ENCODE results near the gene ZNF138. TPM values are rescaled to one million over a fixed set of nuclear protein-coding genes. Genes with fewer than 3 reads are reported as not detected.

ZNF138 gene
- total RNA-seq, 1 experiment from 2014 or later: 21.4 TPM

DNA sequence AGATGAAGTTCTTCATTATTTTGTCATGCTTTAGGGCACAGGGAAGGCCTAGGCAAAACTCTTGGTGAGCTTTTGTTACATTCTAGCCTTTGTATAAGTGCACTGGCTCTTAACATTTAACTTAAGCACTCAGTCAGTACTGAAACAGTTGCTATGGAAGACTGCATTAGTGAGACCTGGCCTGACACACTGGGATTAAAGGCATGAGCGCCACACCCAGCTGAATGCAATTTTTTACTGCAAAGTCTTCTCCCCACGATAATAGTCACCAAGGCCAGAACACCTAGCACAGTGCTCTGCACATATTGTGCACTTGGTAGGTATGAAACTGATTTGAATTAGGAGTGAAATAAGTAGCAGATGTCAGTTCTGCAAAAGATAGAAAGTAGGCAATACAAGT is 41.2 kb upstream of the ZNF138 start (continued):
- TF ChIP-seq, protein P1, sequence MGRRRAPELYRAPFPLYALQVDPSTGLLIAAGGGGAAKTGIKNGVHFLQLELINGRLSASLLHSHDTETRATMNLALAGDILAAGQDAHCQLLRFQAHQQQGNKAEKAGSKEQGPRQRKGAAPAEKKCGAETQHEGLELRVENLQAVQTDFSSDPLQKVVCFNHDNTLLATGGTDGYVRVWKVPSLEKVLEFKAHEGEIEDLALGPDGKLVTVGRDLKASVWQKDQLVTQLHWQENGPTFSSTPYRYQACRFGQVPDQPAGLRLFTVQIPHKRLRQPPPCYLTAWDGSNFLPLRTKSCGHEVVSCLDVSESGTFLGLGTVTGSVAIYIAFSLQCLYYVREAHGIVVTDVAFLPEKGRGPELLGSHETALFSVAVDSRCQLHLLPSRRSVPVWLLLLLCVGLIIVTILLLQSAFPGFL (CRISPR knock-in tag; IDR thresholded peaks at IDR 0.05; ENCODE audit: borderline replicate concordance): no peak

DNA sequence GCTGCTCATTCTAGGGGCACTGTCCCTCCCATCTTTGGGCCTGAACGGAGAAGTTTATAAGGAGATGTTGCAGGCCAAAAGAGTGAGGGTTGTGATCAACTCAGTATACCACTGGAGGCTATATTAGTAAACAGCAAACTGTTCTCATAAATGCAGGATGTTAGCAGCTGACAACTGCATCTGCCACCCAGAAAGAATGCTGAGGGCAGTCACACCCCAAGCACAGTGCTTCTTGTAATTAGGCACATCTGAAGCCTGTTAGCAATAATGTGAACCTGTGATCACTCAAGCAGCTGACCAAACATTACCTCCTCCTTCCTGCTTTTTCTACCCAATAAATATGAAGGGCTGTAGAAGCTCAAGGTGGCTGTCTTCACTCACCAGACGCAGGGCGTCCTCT is 38.4 kb upstream of the ZNF138 start:
- ATAC-seq (no peak), DNase-seq (ENCODE audit: low spot score) (no peak)
- H3K4me1 Mint-ChIP-seq: no peaks in the 10 kb centered on the region
- H3K27ac Mint-ChIP-seq: no peak overlapping the region
- H3K4me3 Mint-ChIP-seq: no peak overlapping the region
- H3K36me3 Mint-ChIP-seq: peaks cover 32% of the 10 kb centered on the region
- H3K9me3 Mint-ChIP-seq: peaks cover 43% of the 10 kb centered on the region
- no peaks in the 10 kb centered on the region; the same call in 1 of the 2 replicates for H3K27me3 Mint-ChIP-seq (ENCODE audit: low read depth)
- ChIA-PET POLR2A (no interaction called here), CTCF (no interaction called here)
- no peak for TF ChIP-seq GRHL2 (CRISPR knock-in tag; IDR thresholded peaks at IDR 0.05; ENCODE audit: insufficient replicate concordance, severe bottlenecking)
- no peak for TF ChIP-seq NFE2L1 (CRISPR knock-in tag; IDR thresholded peaks at IDR 0.05)
- TF ChIP-seq, protein P2, sequence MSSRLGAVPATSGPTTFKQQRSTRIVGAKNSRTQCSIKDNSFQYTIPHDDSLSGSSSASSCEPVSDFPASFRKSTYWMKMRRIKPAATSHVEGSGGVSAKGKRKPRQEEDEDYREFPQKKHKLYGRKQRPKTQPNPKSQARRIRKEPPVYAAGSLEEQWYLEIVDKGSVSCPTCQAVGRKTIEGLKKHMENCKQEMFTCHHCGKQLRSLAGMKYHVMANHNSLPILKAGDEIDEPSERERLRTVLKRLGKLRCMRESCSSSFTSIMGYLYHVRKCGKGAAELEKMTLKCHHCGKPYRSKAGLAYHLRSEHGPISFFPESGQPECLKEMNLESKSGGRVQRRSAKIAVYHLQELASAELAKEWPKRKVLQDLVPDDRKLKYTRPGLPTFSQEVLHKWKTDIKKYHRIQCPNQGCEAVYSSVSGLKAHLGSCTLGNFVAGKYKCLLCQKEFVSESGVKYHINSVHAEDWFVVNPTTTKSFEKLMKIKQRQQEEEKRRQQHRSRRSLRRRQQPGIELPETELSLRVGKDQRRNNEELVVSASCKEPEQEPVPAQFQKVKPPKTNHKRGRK (CRISPR knock-in tag; IDR thresholded peaks at IDR 0.05; ENCODE audit: borderline replicate concordance): no peak
- no peak for TF ChIP-seq ZNF317 (CRISPR knock-in tag; IDR thresholded peaks at IDR 0.05; ENCODE audit: borderline replicate concordance, low read depth)
- TF ChIP-seq TEAD4 (CRISPR knock-in tag; IDR thresholded peaks at IDR 0.05): no peak
- no peak for TF ChIP-seq RORB (CRISPR knock-in tag; IDR thresholded peaks at IDR 0.05)

DNA sequence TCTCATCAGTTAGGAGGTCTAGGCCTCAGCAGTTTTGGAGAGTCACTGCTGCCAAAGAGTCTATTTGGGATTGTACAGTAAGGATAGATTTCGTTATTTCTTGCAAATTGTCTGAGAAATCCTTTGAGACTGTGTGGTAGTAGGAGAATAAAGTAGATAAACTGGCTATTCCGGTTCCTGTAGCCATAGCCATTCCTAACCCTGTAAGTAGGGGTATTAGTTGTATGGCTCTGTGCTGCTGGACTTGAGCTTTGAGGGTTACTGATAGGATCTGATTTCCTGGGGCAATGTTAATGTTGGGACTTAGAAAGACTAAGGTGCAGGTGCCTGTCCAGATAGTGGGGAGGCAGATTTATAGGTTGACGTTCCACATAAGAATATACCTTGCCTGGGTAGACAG is 36.1 kb upstream of the ZNF138 start:
- Mint-ChIP-seq H3K27me3 (ENCODE audit: low read depth) (no peaks in the 10 kb centered on the region; the same call in none of the 2 replicates), H3K27ac (no peak overlapping the region), H3K9me3 (peaks cover 30% of the 10 kb centered on the region), H3K4me1 (no peaks in the 10 kb centered on the region), H3K36me3 (peaks cover 22% of the 10 kb centered on the region), H3K4me3 (no peak overlapping the region)
- CTCF ChIA-PET: no interaction called here
- TF ChIP-seq NR2C2 (CRISPR knock-in tag; IDR thresholded peaks at IDR 0.05): no peak
- no peak for TF ChIP-seq ZNF671 (CRISPR knock-in tag; IDR thresholded peaks at IDR 0.05)
- TF ChIP-seq RORB (CRISPR knock-in tag; IDR thresholded peaks at IDR 0.05): no peak
- TF ChIP-seq ETV6 (CRISPR knock-in tag; IDR thresholded peaks at IDR 0.05): no peak
- TF ChIP-seq ESRRA (CRISPR knock-in tag; IDR thresholded peaks at IDR 0.05; ENCODE audit: borderline replicate concordance): no peak
- TF ChIP-seq OVOL2 (CRISPR knock-in tag; IDR thresholded peaks at IDR 0.05; ENCODE audit: borderline replicate concordance): no peak
- TF ChIP-seq ZNF138 (CRISPR knock-in tag; conservative IDR thresholded peaks at IDR 0.05): no peak
- TF ChIP-seq, protein P3, sequence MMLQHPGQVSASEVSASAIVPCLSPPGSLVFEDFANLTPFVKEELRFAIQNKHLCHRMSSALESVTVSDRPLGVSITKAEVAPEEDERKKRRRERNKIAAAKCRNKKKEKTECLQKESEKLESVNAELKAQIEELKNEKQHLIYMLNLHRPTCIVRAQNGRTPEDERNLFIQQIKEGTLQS (CRISPR knock-in tag; conservative IDR thresholded peaks at IDR 0.05): no peak
- no peak for TF ChIP-seq EMX1 (CRISPR knock-in tag; IDR thresholded peaks at IDR 0.05)
- TF ChIP-seq, protein P4, sequence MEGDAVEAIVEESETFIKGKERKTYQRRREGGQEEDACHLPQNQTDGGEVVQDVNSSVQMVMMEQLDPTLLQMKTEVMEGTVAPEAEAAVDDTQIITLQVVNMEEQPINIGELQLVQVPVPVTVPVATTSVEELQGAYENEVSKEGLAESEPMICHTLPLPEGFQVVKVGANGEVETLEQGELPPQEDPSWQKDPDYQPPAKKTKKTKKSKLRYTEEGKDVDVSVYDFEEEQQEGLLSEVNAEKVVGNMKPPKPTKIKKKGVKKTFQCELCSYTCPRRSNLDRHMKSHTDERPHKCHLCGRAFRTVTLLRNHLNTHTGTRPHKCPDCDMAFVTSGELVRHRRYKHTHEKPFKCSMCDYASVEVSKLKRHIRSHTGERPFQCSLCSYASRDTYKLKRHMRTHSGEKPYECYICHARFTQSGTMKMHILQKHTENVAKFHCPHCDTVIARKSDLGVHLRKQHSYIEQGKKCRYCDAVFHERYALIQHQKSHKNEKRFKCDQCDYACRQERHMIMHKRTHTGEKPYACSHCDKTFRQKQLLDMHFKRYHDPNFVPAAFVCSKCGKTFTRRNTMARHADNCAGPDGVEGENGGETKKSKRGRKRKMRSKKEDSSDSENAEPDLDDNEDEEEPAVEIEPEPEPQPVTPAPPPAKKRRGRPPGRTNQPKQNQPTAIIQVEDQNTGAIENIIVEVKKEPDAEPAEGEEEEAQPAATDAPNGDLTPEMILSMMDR (IDR thresholded peaks at IDR 0.05): no peak
- no peak for TF ChIP-seq FOXJ3 (CRISPR knock-in tag; IDR thresholded peaks at IDR 0.05; ENCODE audit: borderline replicate concordance)
- TF ChIP-seq KAT7 (CRISPR knock-in tag; IDR thresholded peaks at IDR 0.05; ENCODE audit: borderline replicate concordance): no peak
- TF ChIP-seq RELA (CRISPR knock-in tag; IDR thresholded peaks at IDR 0.05; ENCODE audit: borderline replicate concordance): no peak
- TF ChIP-seq, protein P5, sequence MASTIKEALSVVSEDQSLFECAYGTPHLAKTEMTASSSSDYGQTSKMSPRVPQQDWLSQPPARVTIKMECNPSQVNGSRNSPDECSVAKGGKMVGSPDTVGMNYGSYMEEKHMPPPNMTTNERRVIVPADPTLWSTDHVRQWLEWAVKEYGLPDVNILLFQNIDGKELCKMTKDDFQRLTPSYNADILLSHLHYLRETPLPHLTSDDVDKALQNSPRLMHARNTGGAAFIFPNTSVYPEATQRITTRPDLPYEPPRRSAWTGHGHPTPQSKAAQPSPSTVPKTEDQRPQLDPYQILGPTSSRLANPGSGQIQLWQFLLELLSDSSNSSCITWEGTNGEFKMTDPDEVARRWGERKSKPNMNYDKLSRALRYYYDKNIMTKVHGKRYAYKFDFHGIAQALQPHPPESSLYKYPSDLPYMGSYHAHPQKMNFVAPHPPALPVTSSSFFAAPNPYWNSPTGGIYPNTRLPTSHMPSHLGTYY (CRISPR knock-in tag; IDR thresholded peaks at IDR 0.05): no peak
- TF ChIP-seq, protein P6, sequence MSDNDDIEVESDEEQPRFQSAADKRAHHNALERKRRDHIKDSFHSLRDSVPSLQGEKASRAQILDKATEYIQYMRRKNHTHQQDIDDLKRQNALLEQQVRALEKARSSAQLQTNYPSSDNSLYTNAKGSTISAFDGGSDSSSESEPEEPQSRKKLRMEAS (CRISPR knock-in tag; IDR thresholded peaks at IDR 0.05): no peak
- TF ChIP-seq ZNF232 (CRISPR knock-in tag; IDR thresholded peaks at IDR 0.05): no peak
- ATAC-seq: no peak
- no peak for DNase-seq (ENCODE audit: low spot score)
- POLR2A ChIA-PET: no interaction called here
